ENCODE measurements around the gene BEST2. TPM values are rescaled to one million over a fixed set of nuclear protein-coding genes. Genes with fewer than 3 reads are reported as not detected.

BEST2 gene
- total and polyA plus RNA-seq, 11 donors = not detected

GRCh38 chr19:12800923-12801465 is 49.4 kb downstream of the BEST2 start:
- TF ChIP-seq CTCF (IDR thresholded peaks at IDR 0.05) = no peak
- Histone ChIP-seq H3K9me3 (no peaks in the 10 kb centered on the region), H3K4me3 (peak overlapping the region; percentile 69 to 98 (median 92)), H3K4me1 (peaks cover 3 to 41% (median 19%) of the 10 kb centered on the region in 12 donors), H3K36me3 (peaks cover 0 to 40% (median 18%) of the 10 kb centered on the region in 9 donors), H3K27me3 (peaks cover 0 to 6% (median 0%) of the 10 kb centered on the region in 9 donors), H3K27ac (peak overlapping the region; percentile 70 to 97 (median 89))
- WGBS, 4 donors = 10 to 15% (median 12%) methylated on average over 21 to 38 of the region's 38 CpGs
- intact Hi-C loops (cut with DNase I) = loop anchor here in 3 of 10 donors (5.0 kb wide), 2 partner anchors 34 to 79 kb away; partner anchors contain the start of gene TNPO2 (in 2 of the 3)
- peak in 3 of 5 donors; percentile 30 to 72 (median 46) for DNase-seq
- peak in 3 of 4 donors; percentile 43 to 52 (median 44) for ATAC-seq

- Histone ChIP-seq H3K27ac (peak within 1 kb of the TSS; percentile 70 to 97 (median 89)), H3K9me3 (no peaks in the 10 kb centered on the region), H3K36me3 (peaks cover 0 to 39% (median 18%) of the 10 kb centered on the region in 9 donors), H3K27me3 (peaks cover 0 to 6% (median 0%) of the 10 kb centered on the region in 9 donors), H3K4me3 (peak within 1 kb of the TSS; percentile 69 to 98 (median 92)), H3K4me1 (peaks cover under 1 to 39% (median 19%) of the 10 kb centered on the region in 12 donors)
- DNase-seq (peak; percentile 82 to 90 (median 85)), ATAC-seq (peak; percentile 61 to 87 (median 86))
- WGBS, 4 donors = 0 to 1% (median 0%) methylated on average over 22 to 78 of the region's 78 CpGs
- TF ChIP-seq CTCF (IDR thresholded peaks at IDR 0.05) = no peak
- TF ChIP-seq POLR2A (IDR thresholded peaks at IDR 0.05) = peak; percentile 35 to 87
- intact Hi-C loops (cut with DNase I) = loop anchor here in 3 of 10 donors (5.0 kb wide), 2 partner anchors 34 to 79 kb away; partner anchors contain the start of gene TNPO2 (in 2 of the 3)
Observed at GRCh38 chr19:12801466-12802266, 50.1 kb downstream of the BEST2 start, which contains the start of the genes PRDX2 and THSD8. TSS of gene PRDX2 (minus strand) at chr19:12801800. CDS start at chr19:12801261, 539 bp downstream. TSS of gene THSD8 (plus strand) at chr19:12802069. CDS start at chr19:12802072, 3 bp downstream.

GRCh38 chr19:12802267-12803106 is 50.9 kb downstream of the BEST2 start:
- intact Hi-C loops (cut with DNase I) = loop anchor here in 3 of 10 donors (5.0 kb wide), 2 partner anchors 35 to 80 kb away; partner anchors contain the start of gene TNPO2 (in 2 of the 3)
- Histone ChIP-seq H3K36me3 (peaks cover 0 to 31% (median 18%) of the 10 kb centered on the region in 9 donors), H3K27me3 (peaks cover 0 to 6% (median 0%) of the 10 kb centered on the region in 9 donors), H3K9me3 (no peaks in the 10 kb centered on the region), H3K27ac (peak overlapping the region in 10 of 12 donors; percentile 74 to 97 (median 90)), H3K4me1 (peaks cover 6 to 43% (median 26%) of the 10 kb centered on the region in 12 donors), H3K4me3 (peak overlapping the region; percentile 69 to 98 (median 92))
- DNase-seq = peak in 1 of 5 donors; percentile 32
- peak in 2 of 4 donors; percentile 1 to 9 for ATAC-seq
- WGBS, 4 donors = 41 to 45% (median 41%) methylated on average over 22 of the region's 22 CpGs
- TF ChIP-seq CTCF (IDR thresholded peaks at IDR 0.05) = no peak

All from heart left ventricle (tissue), 16 donors.